GM12878 (cell line): Measurements from ENCODE around the gene DACH2. TPM values are rescaled to one million over a fixed set of nuclear protein-coding genes. Genes with fewer than 3 reads are reported as not detected.

Experiments used
- ATAC-seq: fragments of 200-7000 bp; cut with Tn5 transposase; 3 replicates; pipeline ENCODE4 v1.9.1; 2020; ENCODE audit warnings: mild to moderate bottlenecking, moderate library complexity
- BruUV-seq: library from RNA; stranded (reverse); fragments of 400-500 nt; replicated peaks from 2 replicates; lab custom pipeline; 2021; lab: Mats Ljungman, UMichigan
- CTCF ChIA-PET: fragments of 300-600 bp; sonication (Branson Sonifier 250); formaldehyde crosslinking; extraction: SDS; loops from one replicate; lab custom pipeline; 2021; ENCODE audit warnings: inconsistent platforms; lab: Yijun Ruan, JAX
- POLR2A ChIA-PET: fragments of 350-600 bp; formaldehyde crosslinking; extraction: SDS; loops from one replicate; lab custom pipeline; 2021; ENCODE audit warnings: inconsistent platforms; lab: Charles Lee
- RAD21 ChIA-PET: fragments of 300-600 bp; sonication (Branson Sonifier 250); formaldehyde crosslinking; loops from one replicate; lab custom pipeline; 2023; ENCODE audit warnings: antibody characterized with exemption; ENCODE audit not compliant: unreplicated experiment; lab: Charles Lee
- SMC1A ChIA-PET: fragments of 300-600 bp; sonication (Branson Sonifier 250); formaldehyde crosslinking; loops from one replicate; lab custom pipeline; 2023; ENCODE audit not compliant: unreplicated experiment, uncharacterized antibody; lab: Charles Lee
- DNase-seq: peaks from one replicate; pipeline ENCODE4 v3.0.0-alpha.2; 2011; ENCODE audit warnings: low read depth, low spot score
- FAIRE-seq: peaks from 3 replicates; lab custom pipeline; 2011; peaks lifted over from hg19 to GRCh38; lab: Jason Lieb, UNC
- H2AFZ ChIP-seq: 2 replicates; pipeline ENCODE4 v1.6.0; 2011; ENCODE audit warnings: low read depth, low read length, control low read depth; ENCODE audit not compliant: control insufficient read depth
- H3K27ac ChIP-seq: 2 replicates; pipeline ENCODE4 v1.5.1; 2011; ENCODE audit warnings: control low read depth; ENCODE audit not compliant: control insufficient read depth, insufficient read depth
- H3K27me3 ChIP-seq, 2 experiments: replicated peaks in 1 of 2; 2 replicates each; pipeline versions ENCODE4 v1.6.0 to v1.6.1; 2011; ENCODE audit warnings: low read length in 1 of 2; ENCODE audit not compliant: control insufficient read depth in 2 of 2, insufficient read depth in 2 of 2
- H3K36me3 ChIP-seq, 2 experiments: 2 replicates each; pipeline ENCODE4 v1.5.1; 2011; ENCODE audit warnings: low read length in 1 of 2; ENCODE audit not compliant: control insufficient read depth in 2 of 2, insufficient read depth in 2 of 2
- H3K4me1 ChIP-seq: 2 replicates; pipeline ENCODE4 v1.6.1; 2011; ENCODE audit warnings: mild to moderate bottlenecking, low read length, moderate library complexity, mixed read lengths; ENCODE audit not compliant: control insufficient read depth, insufficient read depth
- H3K4me2 ChIP-seq: 2 replicates; pipeline ENCODE4 v1.6.0; 2011; ENCODE audit warnings: control low read depth; ENCODE audit not compliant: control insufficient read depth, insufficient read depth
- H3K4me3 ChIP-seq: fragments of 200-600 bp; sonication (generic); 2 replicates; pipeline ENCODE4 v1.5.1; 2016
- H3K79me2 ChIP-seq: 2 replicates; pipeline ENCODE4 v1.6.0; 2011; ENCODE audit warnings: low read length; ENCODE audit not compliant: control insufficient read depth, insufficient read depth
- H3K9ac ChIP-seq: 2 replicates; pipeline ENCODE4 v1.8.0; 2011; ENCODE audit warnings: low read length, control low read depth, mixed read lengths; ENCODE audit not compliant: control insufficient read depth, insufficient read depth
- H3K9me3 ChIP-seq: replicated peaks from 3 replicates; pipeline ENCODE4 v1.5.1; 2011; ENCODE audit warnings: mild to moderate bottlenecking, low read length; ENCODE audit not compliant: control insufficient read depth, insufficient read depth
- H4K20me1 ChIP-seq: 2 replicates; pipeline ENCODE4 v1.6.0; 2011; ENCODE audit not compliant: control insufficient read depth, insufficient read depth
- CTCF ChIP-seq, 3 experiments: IDR thresholded peaks in 2 of 3; conservative IDR thresholded peaks in 1 of 3; 2 replicates each; pipeline ENCODE4 v1.5.1; 2011; ENCODE audit warnings: low read depth in 3 of 3, low read length in 3 of 3, mild to moderate bottlenecking in 3 of 3, control low read depth in 2 of 3, moderate library complexity in 2 of 3, inconsistent platforms in 1 of 3, mixed read lengths in 1 of 3; ENCODE audit not compliant: control insufficient read depth in 2 of 3, insufficient read depth in 1 of 3; ENCODE audit errors: extremely low read depth in 1 of 3
- RAD21 ChIP-seq: IDR thresholded peaks from 2 replicates; pipeline ENCODE4 v1.6.1; 2011; ENCODE audit warnings: mild to moderate bottlenecking, low read depth, low read length, moderate library complexity; ENCODE audit not compliant: insufficient read depth
- RELB ChIP-seq: fragments of 450-650 bp; IDR thresholded peaks from 2 replicates; pipeline ENCODE4 v1.6.1; 2017; ENCODE audit warnings: low read depth, mild to moderate bottlenecking, moderate library complexity
- WGBS: methylation state at CpG from one replicate; pipeline ENCODE4 v1.1.6; 2016; ENCODE audit warnings: low lambda C conversion rate; ENCODE audit not compliant: insufficient replicate concordance, insufficient coverage; ENCODE audit errors: missing lambda C conversion rate; 5-methylcytosine and 5-hydroxymethylcytosine counted together
- in situ Hi-C: fragments of 300-500 bp; cut with MboI; formaldehyde crosslinking; loops from 9 replicates; pipeline ENCODE4 v1.14.3; 2018; ENCODE audit warnings: mixed read lengths
- intact Hi-C: fragments of 100-400 bp; cut with micrococcal nuclease; formaldehyde crosslinking; loops from one replicate; pipeline ENCODE4 v1.14.2; 2022; ENCODE audit not compliant: unreplicated experiment
- polyA plus RNA-seq, 11 experiments: library from polyadenylated mRNA; depleted of rRNA in 4 of 11; unstranded in 6 of 11; stranded (reverse) in 5 of 11; fragments of >200 nt; fragmentation: Nextera tagmentation in 4 of 11; fragmentation: Illumina TruSeq in 1 of 11; extraction: Ambion mirVana in 4 of 11; extraction: Trizol in 1 of 11; gene quantifications; 1 replicate in 1 of 11; 2 replicates in 10 of 11; pipeline versions ENCODE4 v1.2.1 to v1.2.3, GENCODE V29; 2011 to 2016; ENCODE audit warnings: inconsistent platforms in 2 of 11, missing spikeins in 2 of 11, low read depth in 1 of 11
- total RNA-seq, 4 experiments: library from RNA; depleted of rRNA in 3 of 4; stranded (reverse); fragments of >200 nt in 3 of 4; fragmentation: Illumina TruSeq in 1 of 4; extraction: Trizol in 1 of 4; gene quantifications; 2 replicates each; pipeline versions ENCODE4 v1.2.1 to v1.2.3, GENCODE V29; 2013 to 2021

Gene DACH2
- total and polyA plus RNA-seq, 10 of the 15 experiments (the other 5 are each of a cell fraction or from before 2014, with no cell fraction given), result 0.03 to 0.19 (median 0.07) TPM; not detected in 6

DNA sequence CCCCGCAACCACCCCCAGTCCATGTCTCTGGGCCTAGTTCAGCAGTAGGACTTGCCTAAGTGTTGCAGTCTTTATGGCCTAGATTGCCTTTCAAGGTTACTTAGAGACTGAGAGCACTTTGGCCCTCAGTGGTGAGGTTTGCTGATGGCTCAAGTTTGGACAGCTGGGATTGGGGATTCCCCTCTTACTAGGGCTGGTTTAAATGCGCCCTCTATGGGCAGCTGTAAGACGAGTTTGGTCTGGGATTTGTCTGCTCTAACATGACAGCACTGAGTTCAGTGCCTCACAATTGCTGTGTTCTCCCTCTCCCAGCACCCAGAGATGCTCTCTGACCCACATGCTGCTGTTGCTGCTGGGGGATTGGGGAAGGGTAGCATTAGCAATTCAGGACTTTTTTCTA lies 23.1 kb downstream of the DACH2 start:
- BruUV-seq, result no TSS peak
- no peak overlapping the region for H3K9ac ChIP-seq
- ATAC-seq (peak; percentile 84), DNase-seq (no peak), FAIRE-seq (no peak)
- no peaks in the 10 kb centered on the region for H3K9me3 ChIP-seq
- ChIA-PET RAD21 (interaction anchor here (1.4 kb wide), 1 partner anchor 543 kb away, joined by 4 read pairs; no protein-coding TSS in a partner anchor), CTCF (interaction anchor here (1.2 to 2.0 kb wide), 5 partner anchors 22 to 558 kb away, joined by 3 to 11 read pairs (median 4); no protein-coding TSS in a partner anchor), SMC1A (interaction anchor here (0.9 to 1.3 kb wide), 2 partner anchors 190 to 319 kb away, joined by 3 to 6 read pairs; no protein-coding TSS in a partner anchor), POLR2A (no interaction called here)
- intact Hi-C loops, result loop anchor here (1.0 kb wide), 1 partner anchor 320 kb away; no protein-coding TSS in a partner anchor
- no peak overlapping the region for H3K27ac ChIP-seq
- no peaks in the 10 kb centered on the region for H3K27me3 ChIP-seq
- H3K4me2 ChIP-seq, result no peak overlapping the region
- TF ChIP-seq CTCF (IDR thresholded peaks at IDR 0.05 in 2 of 3, conservative IDR thresholded peaks at IDR 0.05 in 1 of 3; ENCODE audit: control insufficient read depth in 2 of 3, extremely low read depth in 1 of 3, insufficient read depth in 1 of 3, low read depth in 3 of 3, low read length in 3 of 3), result peak; percentile 34 to 48 (median 40); a peak in 5 of 6 replicates
- TF ChIP-seq RELB, result no peak
- TF ChIP-seq RAD21, result peak; percentile 54
- no peaks in the 10 kb centered on the region for H3K36me3 ChIP-seq
- no peak overlapping the region for H3K4me3 ChIP-seq
- H3K79me2 ChIP-seq, result no peaks in the 10 kb centered on the region
- in situ Hi-C loops, result no loop called here
- H2AFZ ChIP-seq, result no peak overlapping the region
- WGBS, result 49% methylated on average over 3 of the region's 3 CpGs
- no peaks in the 10 kb centered on the region for H4K20me1 ChIP-seq
- no peaks in the 10 kb centered on the region for H3K4me1 ChIP-seq
